ENCODE results near the gene CNTNAP3. TPM values are rescaled to one million over a fixed set of nuclear protein-coding genes. Genes with fewer than 3 reads are reported as not detected.
"Not testable (repeated sequence)": the region's sequence is repeated elsewhere in the genome, so short reads cannot be mapped to it uniquely, and the experiment has no call there.

CNTNAP3 gene
- 9.8 and 18.0 TPM in 2 replicates for total RNA-seq (2014; rRNA removed; shearing (Covaris generic))

GRCh38 chr9:39287980-39288379 lies at the start of gene CNTNAP3:
TSS of gene CNTNAP3 (minus strand) at chr9:39288167. CDS start at chr9:39288064, 103 bp downstream.
- in situ Hi-C loops (cut with HindIII; ENCODE audit: low sequenced_read_pairs); DNase-seq (ENCODE audit: low spot score): not testable (repeated sequence)

GRCh38 chr9:39279995-39280394 lies 8.0 kb downstream of the CNTNAP3 start:
- in situ Hi-C loops (cut with HindIII; ENCODE audit: low sequenced_read_pairs); DNase-seq (ENCODE audit: low spot score): not testable (repeated sequence)

- in situ Hi-C loops (cut with HindIII; ENCODE audit: low sequenced_read_pairs): not testable (repeated sequence)
Measured at GRCh38 chr9:39242513-39242912, 45.5 kb downstream of the CNTNAP3 start.

GRCh38 chr9:39232130-39232991 lies 55.6 kb downstream of the CNTNAP3 start:
- DNase-seq (ENCODE audit: low spot score); in situ Hi-C loops (cut with HindIII; ENCODE audit: low sequenced_read_pairs): not testable (repeated sequence)

More at GRCh38 chr9:39242513-39242912, 45.5 kb downstream of the CNTNAP3 start:
- DNase-seq (ENCODE audit: low spot score): not testable (repeated sequence)

- in situ Hi-C loops (cut with HindIII; ENCODE audit: low sequenced_read_pairs); DNase-seq (ENCODE audit: low spot score): not testable (repeated sequence)
Measured at GRCh38 chr9:39215976-39216375, 72.0 kb downstream of the CNTNAP3 start.

- DNase-seq (ENCODE audit: low spot score); in situ Hi-C loops (cut with HindIII; ENCODE audit: low sequenced_read_pairs): not testable (repeated sequence)
Measured at GRCh38 chr9:39209773-39210172, 78.2 kb downstream of the CNTNAP3 start.

- DNase-seq (ENCODE audit: low spot score); in situ Hi-C loops (cut with HindIII; ENCODE audit: low sequenced_read_pairs): not testable (repeated sequence)
Measured at GRCh38 chr9:39206643-39207042, 81.3 kb downstream of the CNTNAP3 start.

GRCh38 chr9:39205842-39206241 lies 82.1 kb downstream of the CNTNAP3 start:
- in situ Hi-C loops (cut with HindIII; ENCODE audit: low sequenced_read_pairs); DNase-seq (ENCODE audit: low spot score): not testable (repeated sequence)

GRCh38 chr9:39200412-39200811 lies 87.6 kb downstream of the CNTNAP3 start:
- DNase-seq (ENCODE audit: low spot score); in situ Hi-C loops (cut with HindIII; ENCODE audit: low sequenced_read_pairs): not testable (repeated sequence)

- in situ Hi-C loops (cut with HindIII; ENCODE audit: low sequenced_read_pairs); DNase-seq (ENCODE audit: low spot score): not testable (repeated sequence)
Measured at GRCh38 chr9:39198000-39198709, 89.8 kb downstream of the CNTNAP3 start.

GRCh38 chr9:39171370-39171769 lies 116.6 kb downstream of the CNTNAP3 start:
- in situ Hi-C loops (cut with HindIII; ENCODE audit: low sequenced_read_pairs); DNase-seq (ENCODE audit: low spot score): not testable (repeated sequence)

GRCh38 chr9:39157714-39158113 lies 130.3 kb downstream of the CNTNAP3 start:
- in situ Hi-C loops (cut with HindIII; ENCODE audit: low sequenced_read_pairs); DNase-seq (ENCODE audit: low spot score): not testable (repeated sequence)

GRCh38 chr9:39132826-39133552 lies 155.0 kb downstream of the CNTNAP3 start:
- DNase-seq (ENCODE audit: low spot score); in situ Hi-C loops (cut with HindIII; ENCODE audit: low sequenced_read_pairs): not testable (repeated sequence)

- in situ Hi-C loops (cut with HindIII; ENCODE audit: low sequenced_read_pairs); DNase-seq (ENCODE audit: low spot score): not testable (repeated sequence)
Measured at GRCh38 chr9:39121401-39121800, 166.6 kb downstream of the CNTNAP3 start.

- in situ Hi-C loops (cut with HindIII; ENCODE audit: low sequenced_read_pairs); DNase-seq (ENCODE audit: low spot score): not testable (repeated sequence)
Measured at GRCh38 chr9:39111746-39112145, 176.2 kb downstream of the CNTNAP3 start.

- in situ Hi-C loops (cut with HindIII; ENCODE audit: low sequenced_read_pairs): no loop called here
- no peak for DNase-seq (ENCODE audit: low spot score)
Measured at GRCh38 chr9:39108145-39108544, 179.8 kb downstream of the CNTNAP3 start.

- DNase-seq (ENCODE audit: low spot score); in situ Hi-C loops (cut with HindIII; ENCODE audit: low sequenced_read_pairs): not testable (repeated sequence)
Measured at GRCh38 chr9:39097208-39097607, 190.8 kb downstream of the CNTNAP3 start.

- in situ Hi-C loops (cut with HindIII; ENCODE audit: low sequenced_read_pairs); DNase-seq (ENCODE audit: low spot score): not testable (repeated sequence)
Measured at GRCh38 chr9:39085311-39085710, 202.7 kb downstream of the CNTNAP3 start.

- DNase-seq (ENCODE audit: low spot score); in situ Hi-C loops (cut with HindIII; ENCODE audit: low sequenced_read_pairs): not testable (repeated sequence)
Measured at GRCh38 chr9:39082574-39082973, 205.4 kb downstream of the CNTNAP3 start.
